SIG-M5 (cell line): ENCODE measurements around the gene UBE2S.

ENCODE experiments used
- DNase-seq: peaks from one replicate; lab custom pipeline; 2025; lab: John Stamatoyannopoulos, UW

UBE2S gene

DNA sequence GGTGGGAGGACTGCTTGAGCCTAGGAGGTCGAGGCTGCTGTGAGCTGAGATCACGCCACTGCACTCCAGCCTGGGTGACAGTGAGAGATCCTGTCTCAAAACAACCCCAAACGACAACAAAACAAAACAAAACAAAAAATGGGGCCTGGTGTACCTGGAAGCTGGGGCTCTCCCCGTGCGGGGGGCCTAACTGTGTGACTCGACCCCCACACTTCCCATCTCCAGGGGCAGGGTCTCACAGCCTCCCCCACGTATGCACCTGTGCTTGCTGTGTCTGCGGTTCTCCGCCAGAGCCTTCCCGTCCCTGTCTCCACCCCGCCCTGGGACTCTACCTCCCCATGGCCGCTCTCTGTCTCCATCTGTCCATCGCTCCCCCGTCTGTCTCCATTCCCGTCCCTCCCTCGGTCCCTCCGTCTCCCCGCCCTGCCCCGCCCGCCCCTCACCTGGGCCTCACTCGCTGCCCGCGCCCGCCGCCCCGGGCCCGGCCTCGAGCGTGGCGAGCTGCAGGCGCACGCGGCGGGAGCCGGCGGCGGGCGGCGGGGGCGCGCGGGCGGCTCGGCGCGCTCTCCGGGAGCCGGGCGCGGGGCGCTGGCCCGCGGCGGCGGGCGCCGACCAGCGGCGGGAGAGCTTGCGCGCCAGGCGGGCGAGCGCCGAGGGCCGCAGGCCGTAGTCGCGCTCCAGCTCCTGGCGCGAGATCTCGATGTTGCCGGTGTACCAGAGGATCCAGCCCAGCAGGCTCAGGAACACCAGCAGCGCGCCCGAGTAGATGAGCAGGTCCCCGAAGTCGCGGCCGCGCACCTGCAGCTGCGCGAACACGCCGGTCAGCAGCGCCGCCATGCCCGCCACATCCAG is 24.1 kb downstream of the UBE2S start:
- DNase-seq: no peak

DNA sequence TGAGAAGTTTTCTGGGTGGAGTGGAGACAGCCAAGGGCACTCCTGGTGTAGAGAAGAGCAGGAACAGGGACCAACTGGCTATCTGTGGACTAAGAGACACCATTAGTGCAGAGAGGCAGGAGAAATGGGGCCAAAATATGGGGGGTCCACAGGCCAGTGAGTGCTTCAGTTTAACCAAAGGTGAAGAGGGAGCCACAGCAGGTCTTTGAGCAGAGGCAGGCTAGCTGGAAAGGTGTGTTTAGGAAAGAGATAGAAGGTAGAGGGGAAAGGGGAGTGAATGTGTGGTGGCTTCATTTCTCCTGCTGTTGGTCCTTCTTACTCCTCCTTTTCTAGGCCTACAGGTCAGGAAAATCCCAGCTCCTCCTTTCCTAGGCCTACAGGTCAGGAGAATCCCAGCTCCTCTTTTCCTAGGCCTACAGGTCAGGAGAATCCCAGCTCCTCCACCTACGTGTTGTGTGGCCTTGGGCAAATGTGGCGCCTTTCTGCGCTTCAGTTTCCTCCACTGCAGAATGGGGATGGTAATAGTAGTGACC is 25.0 kb downstream of the UBE2S start:
- no peak for DNase-seq

GRCh38 chr19:55382013-55382412 is 25.6 kb downstream of the UBE2S start:
- no peak for DNase-seq

- DNase-seq: no peak
Measured at GRCh38 chr19:55379174-55379573, 28.4 kb downstream of the UBE2S start.

DNA sequence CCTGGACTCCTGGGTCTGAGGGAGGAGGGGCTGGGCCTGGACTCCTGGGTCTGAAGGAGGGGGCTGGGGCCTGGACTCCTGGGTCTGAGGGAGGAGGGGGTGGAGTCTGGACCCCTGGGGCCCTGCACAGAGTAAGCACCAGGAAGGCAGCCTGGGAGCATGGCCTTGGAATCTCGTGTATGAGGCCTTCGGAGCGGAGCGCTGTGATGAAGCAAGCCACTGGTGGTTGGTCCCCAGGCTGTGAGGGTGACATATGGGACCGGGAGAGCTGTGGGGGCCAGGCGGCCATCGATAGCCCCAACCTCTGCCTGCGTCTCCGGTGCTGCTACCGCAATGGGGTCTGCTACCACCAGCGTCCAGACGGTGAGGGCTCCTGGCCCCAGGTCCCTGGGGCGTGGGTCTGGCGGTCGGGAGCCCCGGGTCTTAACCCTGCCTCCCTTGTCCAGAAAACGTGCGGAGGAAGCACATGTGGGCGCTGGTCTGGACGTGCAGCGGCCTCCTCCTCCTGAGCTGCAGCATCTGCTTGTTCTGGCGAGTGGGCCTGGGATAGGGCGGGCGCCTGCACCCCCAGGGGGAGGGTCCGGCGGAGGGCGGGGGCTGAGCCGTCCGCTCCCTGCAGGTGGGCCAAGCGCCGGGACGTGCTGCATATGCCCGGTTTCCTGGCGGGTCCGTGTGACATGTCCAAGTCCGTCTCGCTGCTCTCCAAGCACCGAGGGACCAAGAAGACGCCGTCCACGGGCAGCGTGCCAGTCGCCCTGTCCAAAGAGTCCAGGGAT is 30.0 kb downstream of the UBE2S start:
- no peak for DNase-seq

DNA sequence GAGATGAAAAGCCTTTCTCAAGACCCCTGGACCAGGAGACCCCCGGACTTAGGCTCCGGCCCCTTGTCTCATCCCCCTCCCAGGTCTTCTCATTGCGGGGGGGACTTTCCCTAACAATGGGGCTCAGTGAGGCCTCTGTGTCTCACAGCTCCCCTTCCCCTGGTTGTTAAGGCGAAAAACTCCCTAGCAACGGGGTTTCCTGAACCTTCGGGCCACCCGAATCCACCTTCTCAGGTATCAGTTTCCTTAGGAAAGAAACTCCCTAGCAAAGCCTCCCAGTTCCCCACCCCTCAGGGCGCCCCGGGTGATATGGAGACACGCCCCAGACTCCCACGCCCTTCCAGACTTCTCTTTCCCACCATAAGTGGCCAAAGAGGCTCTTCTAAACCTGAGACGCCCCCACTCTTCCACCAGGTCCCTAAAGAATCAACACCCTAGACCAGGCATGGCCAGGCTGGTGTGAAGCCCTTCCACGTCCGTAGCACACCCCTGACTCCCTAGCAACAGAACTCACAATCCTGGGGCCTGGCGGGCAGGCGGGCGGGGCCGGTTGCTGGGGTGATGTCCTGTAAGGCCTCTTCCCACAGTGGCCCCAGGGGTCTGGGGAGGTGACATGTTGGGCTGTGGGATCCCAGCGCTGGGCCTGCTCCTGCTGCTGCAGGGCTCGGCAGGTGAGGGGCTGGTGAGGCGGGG is 31.2 kb downstream of the UBE2S start, which contains the start of gene TMEM190:
Gene TMEM190, plus strand, starts transcription at position 586 of the 693 bp plus-strand sequence. Its CDS starts 28 bp downstream, at position 614.
- DNase-seq: no peak

GRCh38 chr19:55373993-55374757 is 33.4 kb downstream of the UBE2S start:
- no peak for DNase-seq

DNA sequence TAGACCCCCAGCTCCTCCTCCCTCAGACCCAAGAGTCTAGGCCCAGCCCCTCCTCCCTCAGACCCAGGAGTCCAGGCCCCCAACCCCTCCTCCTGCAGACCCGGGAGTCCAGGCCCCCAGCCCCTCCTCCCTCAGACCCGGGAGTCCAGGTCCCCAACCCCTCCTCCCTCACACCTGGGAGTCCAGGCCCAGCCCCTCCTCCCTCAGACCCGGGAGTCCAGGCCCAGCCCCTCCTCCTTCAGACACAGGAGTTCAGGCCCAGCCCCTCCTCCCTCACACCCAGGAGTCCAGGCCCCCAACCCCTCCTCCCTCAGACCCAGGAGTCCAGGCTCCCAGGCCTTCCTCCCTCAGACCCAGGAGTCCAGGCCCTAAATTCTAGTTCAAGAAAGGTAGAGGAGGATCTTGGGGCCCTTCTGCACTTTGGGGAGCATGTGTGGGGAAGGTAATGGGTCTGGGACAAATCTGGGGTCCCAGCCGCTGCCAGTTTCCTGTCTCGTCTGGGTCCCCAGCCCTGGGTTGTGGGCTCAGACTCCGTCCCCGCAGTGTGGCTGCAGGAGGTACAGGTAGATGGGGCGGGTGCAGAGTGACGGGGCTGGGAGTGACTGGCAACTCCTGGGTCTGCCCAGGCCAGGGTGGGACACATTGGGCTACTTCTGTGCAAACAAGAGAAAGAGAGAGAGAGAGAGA is 34.1 kb downstream of the UBE2S start:
- DNase-seq: no peak

GRCh38 chr19:55372316-55373081 is 35.1 kb downstream of the UBE2S start:
- DNase-seq: no peak

DNA sequence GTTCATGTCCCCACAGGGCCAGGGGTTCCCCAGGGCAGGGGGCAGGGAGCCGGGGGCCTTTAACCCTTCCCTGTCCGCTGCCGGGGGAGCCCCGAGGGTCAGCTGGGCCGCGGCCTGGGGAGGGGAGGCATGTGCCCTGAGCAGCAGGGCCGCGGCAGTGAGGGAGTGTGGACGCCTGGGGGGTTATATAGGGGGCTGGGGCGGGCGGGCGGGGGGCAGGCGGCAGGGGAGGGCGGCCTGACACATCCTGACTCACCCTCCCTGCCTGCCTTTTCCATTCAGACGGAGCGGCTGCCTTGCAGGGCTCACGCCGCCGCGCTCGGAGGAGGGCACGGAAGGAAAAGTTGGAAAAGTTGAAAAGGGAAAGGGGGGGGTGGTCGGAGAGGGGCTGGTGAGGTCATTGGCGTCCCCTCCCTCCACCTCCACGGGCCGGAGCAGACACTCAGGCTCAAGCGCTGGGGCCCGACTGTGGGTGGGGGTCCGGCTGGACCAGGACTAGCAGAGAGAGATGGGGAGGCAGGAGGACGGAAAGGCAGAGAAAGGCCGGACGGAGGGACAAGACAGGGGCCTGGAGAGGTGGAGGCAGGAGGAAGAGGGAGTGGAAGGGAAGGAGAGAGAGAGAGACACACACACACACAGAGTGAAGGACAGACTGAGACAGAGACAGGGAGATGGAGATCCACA is 37.1 kb downstream of the UBE2S start, which contains the start of gene IL11:
Gene IL11, minus strand, starts transcription at position 159 of the 684 bp plus-strand sequence. Its CDS starts 153 bp downstream, at position 6.
- no peak for DNase-seq

DNA sequence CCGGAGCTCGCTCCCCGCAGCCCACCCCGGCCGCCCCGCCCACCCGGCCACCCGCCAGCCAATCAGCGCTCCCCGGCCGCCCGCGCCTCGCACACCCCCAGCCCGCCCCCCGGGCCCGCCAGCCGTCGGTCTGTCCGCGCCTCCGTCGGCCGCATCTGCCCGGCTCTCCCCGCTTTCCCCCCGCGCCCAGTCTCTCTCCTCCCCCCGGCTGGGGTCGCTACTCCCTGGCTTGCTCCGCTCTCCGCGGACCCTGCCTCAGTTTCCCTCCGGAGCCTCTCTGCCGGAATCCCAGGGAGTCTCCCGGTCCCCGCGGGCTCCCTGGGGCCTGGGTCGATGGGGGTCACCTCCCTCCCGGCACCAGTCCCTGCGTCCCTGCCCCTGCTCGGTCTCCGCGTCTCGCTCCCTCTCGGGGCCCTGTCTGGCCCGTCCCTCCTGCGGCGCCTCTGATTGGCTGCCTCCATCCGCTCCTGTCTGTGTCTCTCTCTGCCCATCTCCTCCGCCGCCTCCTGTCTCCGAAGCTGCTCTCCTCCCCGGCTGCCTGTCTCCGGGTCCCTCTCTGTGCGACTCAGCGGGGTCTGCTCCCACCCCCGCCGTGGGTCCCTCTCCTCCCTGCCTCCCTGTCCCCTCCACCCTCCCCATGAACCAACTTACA is 37.8 kb downstream of the UBE2S start:
- no peak for DNase-seq

DNA sequence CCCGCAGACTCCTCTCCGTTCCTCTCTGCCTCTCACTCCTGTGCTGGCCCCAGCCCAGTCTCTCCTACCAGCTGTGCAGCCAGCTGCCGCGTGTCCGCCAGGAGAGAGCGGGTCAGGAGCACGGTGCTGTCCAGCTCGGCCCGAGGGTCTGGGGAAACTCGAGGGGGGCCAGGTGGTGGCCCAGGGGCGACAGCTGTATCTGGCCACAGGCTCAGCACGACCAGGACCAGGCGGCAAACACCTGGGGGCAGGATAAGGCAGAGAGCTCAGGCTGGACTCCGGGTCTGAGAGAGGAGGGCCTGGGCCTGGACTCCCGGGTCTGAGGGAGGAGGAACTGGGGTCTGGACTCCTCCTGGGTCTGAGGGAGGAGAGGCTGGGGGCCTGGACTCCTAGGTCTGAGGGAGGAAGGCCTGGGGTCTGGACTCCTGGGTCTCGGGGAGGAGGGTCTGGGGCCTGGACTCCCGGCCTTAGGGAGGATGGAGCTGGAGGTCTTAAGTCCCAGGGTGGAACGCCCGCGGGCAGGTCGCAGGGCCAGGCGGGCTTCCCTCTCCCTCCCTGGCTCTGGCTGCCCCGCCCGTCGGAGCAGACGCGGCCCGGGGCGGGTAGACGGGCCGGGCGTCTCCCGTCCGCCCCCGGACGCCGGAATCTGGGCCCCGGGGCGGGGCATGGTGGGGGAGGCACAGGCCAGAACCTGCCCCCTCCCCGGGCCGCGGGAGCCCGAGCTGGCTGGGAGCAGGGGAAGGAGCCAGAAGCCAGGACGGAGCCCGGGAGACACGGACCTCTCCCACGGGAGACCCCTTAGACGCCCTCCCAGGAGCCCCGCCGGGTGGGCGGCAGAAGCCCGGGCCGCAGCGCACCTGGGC is 38.7 kb downstream of the UBE2S start:
- no peak for DNase-seq

GRCh38 chr19:55368106-55368505 is 39.5 kb downstream of the UBE2S start:
- no peak for DNase-seq

GRCh38 chr19:55366790-55367189 is 40.8 kb downstream of the UBE2S start:
- no peak for DNase-seq

- DNase-seq: no peak
Measured at GRCh38 chr19:55365964-55366363, 41.6 kb downstream of the UBE2S start.

- DNase-seq: no peak
Measured at GRCh38 chr19:55365245-55365644, 42.3 kb downstream of the UBE2S start.

GRCh38 chr19:55362990-55363716 is 44.4 kb downstream of the UBE2S start, which contains the start of gene GARIN5B:
GARIN5B (minus strand) TSS chr19:55363260; CDS start chr19:55363066, 194 bp downstream.
- DNase-seq: no peak
